ENCODE data around the gene DLG1. TPM values are rescaled to one million over a fixed set of nuclear protein-coding genes. Genes with fewer than 3 reads are reported as not detected.

DLG1 gene
- total RNA-seq, 1 experiment from 2014 or later = 90.2 TPM

DNA sequence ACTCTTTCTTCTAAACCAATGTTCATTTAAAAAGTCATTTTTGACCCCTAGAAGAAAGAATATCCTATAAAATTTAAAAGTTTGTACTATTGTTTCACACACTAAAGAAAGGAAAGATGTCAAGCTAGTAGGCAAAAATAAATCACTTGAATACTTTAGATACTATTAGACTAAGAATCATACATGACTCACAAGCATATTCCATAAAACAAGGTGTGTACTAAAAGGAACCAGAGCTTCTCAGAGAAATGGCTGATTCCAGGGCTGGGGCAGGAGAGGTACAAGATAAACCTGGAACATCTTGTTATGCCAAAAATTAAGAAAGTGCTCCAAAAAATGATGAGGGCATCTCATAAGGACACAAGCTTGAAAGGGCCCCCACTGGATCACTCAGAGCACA, 8.7 kb downstream of the DLG1 start:
- CTCF ChIA-PET = no interaction called here
- no peak for ATAC-seq
- Histone ChIP-seq H3K27ac (ENCODE audit: low read length) (no peak overlapping the region), H3K36me3 (ENCODE audit: control insufficient read depth, insufficient read depth, low read length) (peaks cover 18% of the 10 kb centered on the region; the same call in 1 of the 2 replicates), H3K4me1 (ENCODE audit: control insufficient read depth, insufficient read depth, low read length) (no peaks in the 10 kb centered on the region), H3K4me3 (ENCODE audit: low read depth in 2 of 2, low read length in 2 of 2) (no peak overlapping the region), H3K9me3 (ENCODE audit: control insufficient read depth, insufficient read depth, low read depth, low read length) (no peaks in the 10 kb centered on the region), H3K27me3 (ENCODE audit: control insufficient read depth, insufficient read depth, low read length) (no peaks in the 10 kb centered on the region)
- TF ChIP-seq, protein P1, sequence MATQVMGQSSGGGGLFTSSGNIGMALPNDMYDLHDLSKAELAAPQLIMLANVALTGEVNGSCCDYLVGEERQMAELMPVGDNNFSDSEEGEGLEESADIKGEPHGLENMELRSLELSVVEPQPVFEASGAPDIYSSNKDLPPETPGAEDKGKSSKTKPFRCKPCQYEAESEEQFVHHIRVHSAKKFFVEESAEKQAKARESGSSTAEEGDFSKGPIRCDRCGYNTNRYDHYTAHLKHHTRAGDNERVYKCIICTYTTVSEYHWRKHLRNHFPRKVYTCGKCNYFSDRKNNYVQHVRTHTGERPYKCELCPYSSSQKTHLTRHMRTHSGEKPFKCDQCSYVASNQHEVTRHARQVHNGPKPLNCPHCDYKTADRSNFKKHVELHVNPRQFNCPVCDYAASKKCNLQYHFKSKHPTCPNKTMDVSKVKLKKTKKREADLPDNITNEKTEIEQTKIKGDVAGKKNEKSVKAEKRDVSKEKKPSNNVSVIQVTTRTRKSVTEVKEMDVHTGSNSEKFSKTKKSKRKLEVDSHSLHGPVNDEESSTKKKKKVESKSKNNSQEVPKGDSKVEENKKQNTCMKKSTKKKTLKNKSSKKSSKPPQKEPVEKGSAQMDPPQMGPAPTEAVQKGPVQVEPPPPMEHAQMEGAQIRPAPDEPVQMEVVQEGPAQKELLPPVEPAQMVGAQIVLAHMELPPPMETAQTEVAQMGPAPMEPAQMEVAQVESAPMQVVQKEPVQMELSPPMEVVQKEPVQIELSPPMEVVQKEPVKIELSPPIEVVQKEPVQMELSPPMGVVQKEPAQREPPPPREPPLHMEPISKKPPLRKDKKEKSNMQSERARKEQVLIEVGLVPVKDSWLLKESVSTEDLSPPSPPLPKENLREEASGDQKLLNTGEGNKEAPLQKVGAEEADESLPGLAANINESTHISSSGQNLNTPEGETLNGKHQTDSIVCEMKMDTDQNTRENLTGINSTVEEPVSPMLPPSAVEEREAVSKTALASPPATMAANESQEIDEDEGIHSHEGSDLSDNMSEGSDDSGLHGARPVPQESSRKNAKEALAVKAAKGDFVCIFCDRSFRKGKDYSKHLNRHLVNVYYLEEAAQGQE (IDR thresholded peaks at IDR 0.05; ENCODE audit: insufficient read depth in 1 of 2, low read depth in 2 of 2, low read length in 1 of 2) = no peak
- TF ChIP-seq, protein P2, sequence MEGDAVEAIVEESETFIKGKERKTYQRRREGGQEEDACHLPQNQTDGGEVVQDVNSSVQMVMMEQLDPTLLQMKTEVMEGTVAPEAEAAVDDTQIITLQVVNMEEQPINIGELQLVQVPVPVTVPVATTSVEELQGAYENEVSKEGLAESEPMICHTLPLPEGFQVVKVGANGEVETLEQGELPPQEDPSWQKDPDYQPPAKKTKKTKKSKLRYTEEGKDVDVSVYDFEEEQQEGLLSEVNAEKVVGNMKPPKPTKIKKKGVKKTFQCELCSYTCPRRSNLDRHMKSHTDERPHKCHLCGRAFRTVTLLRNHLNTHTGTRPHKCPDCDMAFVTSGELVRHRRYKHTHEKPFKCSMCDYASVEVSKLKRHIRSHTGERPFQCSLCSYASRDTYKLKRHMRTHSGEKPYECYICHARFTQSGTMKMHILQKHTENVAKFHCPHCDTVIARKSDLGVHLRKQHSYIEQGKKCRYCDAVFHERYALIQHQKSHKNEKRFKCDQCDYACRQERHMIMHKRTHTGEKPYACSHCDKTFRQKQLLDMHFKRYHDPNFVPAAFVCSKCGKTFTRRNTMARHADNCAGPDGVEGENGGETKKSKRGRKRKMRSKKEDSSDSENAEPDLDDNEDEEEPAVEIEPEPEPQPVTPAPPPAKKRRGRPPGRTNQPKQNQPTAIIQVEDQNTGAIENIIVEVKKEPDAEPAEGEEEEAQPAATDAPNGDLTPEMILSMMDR (IDR thresholded peaks at IDR 0.05) = no peak
- no peak for TF ChIP-seq SIN3A (IDR thresholded peaks at IDR 0.05; ENCODE audit: borderline replicate concordance, insufficient read depth, low read depth, low read length)
- no peak for TF ChIP-seq POLR2AphosphoS5 (IDR thresholded peaks at IDR 0.05; ENCODE audit: low read depth, low read length)
- no peak for TF ChIP-seq TCF7L2 (IDR thresholded peaks at IDR 0.05; ENCODE audit: low read depth, low read length)
- intact Hi-C loops (cut with micrococcal nuclease; ENCODE audit: unreplicated experiment) = loop anchor here (10.0 kb wide), 1 partner anchor 165 kb away; no protein-coding TSS in a partner anchor
- POLR2A ChIA-PET = interaction anchor here (0.7 kb wide), 1 partner anchor 288 kb away, joined by 3 read pairs; no protein-coding TSS in a partner anchor
- BruUV-seq (replicated peaks) = no TSS peak
- in situ Hi-C loops (cut with HindIII; ENCODE audit: low pct_unique_long_range_greater_than_20kb, low sequenced_read_pairs) = no loop called here
- DNase-seq (ENCODE audit: low read depth, low spot score) = no peak

DNA sequence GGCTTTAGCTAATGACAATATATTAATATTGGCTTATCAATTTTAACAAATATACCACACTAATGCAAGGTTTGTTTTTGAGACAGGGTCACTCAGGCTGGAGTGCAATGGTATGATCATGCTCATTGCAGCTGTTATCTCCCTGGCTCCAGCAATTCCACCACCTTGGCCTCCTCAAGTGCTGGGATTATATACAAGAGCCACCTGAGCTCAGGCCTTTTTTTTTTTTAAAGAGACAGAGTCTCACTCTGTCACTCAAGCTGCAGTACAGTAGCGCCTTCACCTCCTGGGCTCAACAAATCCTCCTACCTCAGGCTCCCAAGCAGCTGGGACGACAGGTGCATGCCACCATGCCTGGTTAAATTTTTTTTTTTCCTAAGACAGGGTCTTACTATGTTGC, 11.7 kb downstream of the DLG1 start:
- peaks cover 27% of the 10 kb centered on the region; the same call in 1 of the 2 replicates for H3K36me3 ChIP-seq (ENCODE audit: control insufficient read depth, insufficient read depth, low read length)
- H3K27ac ChIP-seq (ENCODE audit: low read length) = no peak overlapping the region
- H3K4me3 ChIP-seq (ENCODE audit: low read depth in 2 of 2, low read length in 2 of 2) = no peak overlapping the region
- H3K9me3 ChIP-seq (ENCODE audit: control insufficient read depth, insufficient read depth, low read depth, low read length) = no peaks in the 10 kb centered on the region
- ChIA-PET CTCF (no interaction called here), POLR2A (no interaction called here)
- DNase-seq (ENCODE audit: low read depth, low spot score) (no peak), ATAC-seq (no peak)
- in situ Hi-C loops (cut with HindIII; ENCODE audit: low pct_unique_long_range_greater_than_20kb, low sequenced_read_pairs) (no loop called here), intact Hi-C loops (cut with micrococcal nuclease; ENCODE audit: unreplicated experiment) (no loop called here)
- H3K4me1 ChIP-seq (ENCODE audit: control insufficient read depth, insufficient read depth, low read length) = no peaks in the 10 kb centered on the region
- no peaks in the 10 kb centered on the region for H3K27me3 ChIP-seq (ENCODE audit: control insufficient read depth, insufficient read depth, low read length)
- no TSS peak for BruUV-seq (replicated peaks)
- TF ChIP-seq SIN3A (IDR thresholded peaks at IDR 0.05; ENCODE audit: borderline replicate concordance, insufficient read depth, low read depth, low read length) = no peak
- TF ChIP-seq, protein P2 (IDR thresholded peaks at IDR 0.05) = no peak
- no peak for TF ChIP-seq TCF7L2 (IDR thresholded peaks at IDR 0.05; ENCODE audit: low read depth, low read length)
- no peak for TF ChIP-seq POLR2AphosphoS5 (IDR thresholded peaks at IDR 0.05; ENCODE audit: low read depth, low read length)
